ENCODE data around the gene SLC30A3. TPM values are rescaled to one million over a fixed set of nuclear protein-coding genes. Genes with fewer than 3 reads are reported as not detected.

Gene SLC30A3
- total and polyA plus RNA-seq, 4 experiments from 2014 or later, result not detected

DNA sequence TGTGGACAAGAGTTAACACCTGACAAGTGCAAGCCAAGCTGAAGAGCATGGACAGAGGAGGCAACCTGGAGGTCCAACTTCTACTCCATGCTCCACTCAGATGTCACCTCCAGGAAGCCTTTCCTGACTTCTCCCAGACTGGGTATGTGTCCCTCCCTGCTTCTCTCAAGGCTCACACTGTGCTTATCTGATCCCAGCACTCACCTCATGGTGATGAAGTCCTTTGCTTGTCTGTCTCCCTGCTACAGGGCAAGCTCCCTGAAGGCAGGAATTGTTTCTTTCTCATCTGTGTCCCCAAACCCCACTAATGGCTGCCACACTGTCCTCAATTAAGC, 2.7 kb upstream of the SLC30A3 start:
- DNase-seq, result no peak
- peak overlapping the region in 7 of 8 donors; percentile 57 to 72 (median 66) for H3K4me3 Mint-ChIP-seq
- CTCF ChIA-PET (ENCODE audit: partially characterized antibody), result interaction anchor here (0.7 to 5.6 kb wide), 10 partner anchors 10 to 303 kb away, joined by 3 to 43 read pairs (median 4); partner anchors contain the start of gene TRIM54
- no peak overlapping the region for H3K27ac Mint-ChIP-seq
- H3K36me3 Mint-ChIP-seq, result peaks cover 0 to 3% of the 10 kb centered on the region in 2 donors
- POLR2A ChIA-PET (ENCODE audit: partially characterized antibody), result interaction anchor here (1.1 to 2.0 kb wide), 3 partner anchors 14 to 304 kb away, joined by 4 read pairs; no protein-coding TSS in a partner anchor
- no peak overlapping the region for H3K4me3 ChIP-seq (ENCODE audit: low read length in 2 of 2)
- no peaks in the 10 kb centered on the region for H3K9me3 ChIP-seq (ENCODE audit: control insufficient read depth in 1 of 2, low read length in 2 of 2)
- H3K4me1 ChIP-seq (ENCODE audit: insufficient read depth, low read length), result peaks cover 23% of the 10 kb centered on the region
- no peaks in the 10 kb centered on the region for H3K36me3 ChIP-seq (ENCODE audit: insufficient read depth, low read length)
- H3K27me3 Mint-ChIP-seq, result peaks cover 32 to 33% of the 10 kb centered on the region in 2 donors
- H3K4me1 Mint-ChIP-seq, result peaks cover 23 to 35% (median 25%) of the 10 kb centered on the region in 4 donors
- peaks cover 26% of the 10 kb centered on the region for H3K27me3 ChIP-seq (ENCODE audit: insufficient read depth, low read length)
- H3K9me3 Mint-ChIP-seq, result peaks cover 0 to 4% (median 0%) of the 10 kb centered on the region in 8 donors
- intact Hi-C loops (cut with micrococcal nuclease), result loop anchor here (1.0 kb wide), 1 partner anchor 15 kb away; no protein-coding TSS in a partner anchor
- no peak overlapping the region for H3K27ac ChIP-seq (ENCODE audit: low read depth, low read length)

DNA sequence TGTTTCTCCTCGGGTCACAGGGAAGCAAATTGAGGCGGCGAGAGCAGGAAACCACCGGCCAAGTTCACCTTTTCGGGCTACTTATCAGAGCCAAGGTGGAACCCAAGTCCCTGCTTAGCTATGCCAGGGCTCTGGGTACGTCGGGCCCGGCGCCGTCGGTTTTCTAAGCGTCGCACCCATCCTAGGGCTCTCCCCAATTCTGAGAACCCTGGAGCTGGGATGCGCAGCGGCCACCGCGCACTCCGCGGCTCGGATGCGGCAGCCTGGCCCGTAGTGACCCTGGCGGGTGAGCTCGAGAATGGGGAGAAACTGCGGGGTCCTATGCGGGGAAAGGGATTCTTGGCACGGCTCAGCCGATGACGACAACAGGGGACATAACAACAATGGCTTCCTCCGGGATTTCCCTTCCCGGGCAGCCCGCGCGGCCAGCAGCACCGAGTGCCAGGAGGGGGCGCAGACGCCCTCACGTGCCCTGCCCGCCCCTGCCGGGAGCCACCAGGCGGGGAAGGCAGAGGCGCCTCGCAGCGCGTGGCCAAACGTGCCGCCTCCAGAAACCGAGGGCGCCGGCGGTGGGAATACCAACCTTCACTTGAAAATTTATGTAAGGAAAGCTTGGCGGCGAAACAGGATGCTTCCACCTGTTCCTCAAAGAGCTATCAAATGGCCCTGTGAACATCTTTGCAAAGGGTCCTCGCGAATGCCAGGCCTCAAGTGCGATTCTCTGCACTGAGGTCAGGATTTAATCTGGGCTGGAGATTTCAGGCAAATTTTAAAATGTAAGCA, 2.1 kb upstream of the SLC30A3 start:
- Mint-ChIP-seq H3K27ac (peak overlapping the region in 3 of 7 donors; percentile 21 to 54 (median 52)), H3K4me1 (peaks cover 23 to 38% (median 25%) of the 10 kb centered on the region in 4 donors), H3K4me3 (peak overlapping the region; percentile 70 to 94 (median 83)), H3K36me3 (peaks cover 0 to 3% of the 10 kb centered on the region in 2 donors), H3K27me3 (peaks cover 35 to 38% of the 10 kb centered on the region in 2 donors), H3K9me3 (peaks cover 0 to 4% (median 0%) of the 10 kb centered on the region in 8 donors)
- Histone ChIP-seq H3K4me3 (ENCODE audit: low read length in 2 of 2) (peak overlapping the region in 1 of 2 donors; percentile 47), H3K9me3 (ENCODE audit: control insufficient read depth in 1 of 2, low read length in 2 of 2) (no peaks in the 10 kb centered on the region), H3K27ac (ENCODE audit: low read depth, low read length) (no peak overlapping the region), H3K27me3 (ENCODE audit: insufficient read depth, low read length) (peaks cover 31% of the 10 kb centered on the region), H3K36me3 (ENCODE audit: insufficient read depth, low read length) (no peaks in the 10 kb centered on the region), H3K4me1 (ENCODE audit: insufficient read depth, low read length) (peaks cover 23% of the 10 kb centered on the region)
- intact Hi-C loops (cut with micrococcal nuclease), result loop anchor here (1.0 to 5.0 kb wide), 2 partner anchors 15 to 48 kb away; partner anchors contain the start of gene CAD
- CTCF ChIA-PET (ENCODE audit: partially characterized antibody), result interaction anchor here (0.7 to 5.6 kb wide), 12 partner anchors 9 to 303 kb away, joined by 3 to 43 read pairs (median 4); partner anchors contain the start of gene TRIM54
- peak; percentile 39 to 73 (median 50) for DNase-seq
- POLR2A ChIA-PET (ENCODE audit: partially characterized antibody), result interaction anchor here (1.1 to 2.0 kb wide), 3 partner anchors 15 to 303 kb away, joined by 4 read pairs; no protein-coding TSS in a partner anchor

- POLR2A ChIA-PET (ENCODE audit: partially characterized antibody), result interaction anchor here (1.1 to 2.0 kb wide), 3 partner anchors 15 to 303 kb away, joined by 4 read pairs; no protein-coding TSS in a partner anchor
- Histone ChIP-seq H3K9me3 (ENCODE audit: control insufficient read depth in 1 of 2, low read length in 2 of 2) (no peaks in the 10 kb centered on the region), H3K27ac (ENCODE audit: low read depth, low read length) (no peak overlapping the region), H3K4me1 (ENCODE audit: insufficient read depth, low read length) (peaks cover 23% of the 10 kb centered on the region), H3K27me3 (ENCODE audit: insufficient read depth, low read length) (peaks cover 33% of the 10 kb centered on the region), H3K36me3 (ENCODE audit: insufficient read depth, low read length) (no peaks in the 10 kb centered on the region), H3K4me3 (ENCODE audit: low read length in 2 of 2) (peak overlapping the region; percentile 23 to 47)
- peak overlapping the region; percentile 82 to 96 (median 92) for H3K4me3 Mint-ChIP-seq
- peak in 4 of 5 donors; percentile 14 to 26 (median 18) for DNase-seq
- peak overlapping the region in 5 of 7 donors; percentile 21 to 73 (median 48) for H3K27ac Mint-ChIP-seq
- H3K9me3 Mint-ChIP-seq, result peaks cover 0 to 2% (median 0%) of the 10 kb centered on the region in 8 donors
- peaks cover 0 to 3% of the 10 kb centered on the region in 2 donors for H3K36me3 Mint-ChIP-seq
- intact Hi-C loops (cut with micrococcal nuclease), result loop anchor here (5.0 kb wide), 1 partner anchor 47 kb away; the partner anchor contains the start of gene CAD
- CTCF ChIA-PET (ENCODE audit: partially characterized antibody), result interaction anchor here (0.7 to 5.6 kb wide), 8 partner anchors 12 to 302 kb away, joined by 3 to 43 read pairs (median 4); partner anchors contain the start of gene TRIM54
- H3K4me1 Mint-ChIP-seq, result peaks cover 23 to 38% (median 25%) of the 10 kb centered on the region in 4 donors
- peaks cover 37 to 42% of the 10 kb centered on the region in 2 donors for H3K27me3 Mint-ChIP-seq
These were observed 1.5 kb upstream of the SLC30A3 start for GRCh38 chr2:27264253-27264752.

DNA sequence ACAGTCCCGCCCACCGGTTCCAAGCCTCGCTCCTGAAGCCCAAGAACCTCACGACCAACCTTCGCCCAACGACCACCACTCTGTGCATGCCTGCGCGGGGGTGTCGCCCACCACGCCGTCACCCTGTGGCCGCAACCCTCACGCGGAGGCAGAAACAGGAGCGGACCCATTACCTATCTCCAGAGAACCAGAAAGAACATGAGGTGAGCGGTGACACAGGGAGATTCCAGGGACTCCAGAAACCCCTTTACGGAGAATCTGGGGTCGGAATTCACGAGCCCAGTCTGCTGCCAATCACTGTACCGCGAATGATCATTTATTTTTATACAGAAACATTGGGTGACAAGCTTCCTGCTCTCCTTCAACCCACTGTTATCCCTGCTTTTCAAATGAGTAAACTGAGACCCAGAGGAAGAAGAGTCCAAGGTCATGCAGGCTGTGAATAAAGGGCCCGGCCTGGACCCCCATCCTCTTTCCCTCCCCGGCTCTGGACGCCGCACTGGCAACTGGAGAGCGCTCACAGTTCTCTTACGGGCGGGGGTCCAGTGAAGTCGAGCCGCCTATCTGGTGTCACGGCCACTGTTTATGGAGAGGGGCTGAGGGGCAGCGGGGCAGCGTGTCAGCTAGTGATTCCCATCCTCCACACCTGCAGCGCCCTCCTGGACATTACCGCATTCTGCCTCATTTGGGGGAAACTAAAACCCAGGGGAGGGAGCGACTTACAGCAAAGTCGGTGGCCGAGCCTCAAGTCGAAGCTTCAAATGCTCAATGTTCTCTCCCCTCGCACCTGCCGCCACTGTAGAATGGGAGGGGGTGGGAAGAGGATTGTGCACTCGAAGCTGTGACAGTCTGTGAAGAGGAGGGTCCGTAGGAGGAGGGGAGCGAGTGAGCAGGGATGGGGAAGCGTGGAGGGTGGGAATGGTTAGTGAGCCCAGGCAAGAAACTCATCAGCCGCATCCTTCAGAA, 723 bp upstream of the SLC30A3 start:
- Histone ChIP-seq H3K9me3 (ENCODE audit: control insufficient read depth in 1 of 2, low read length in 2 of 2) (no peaks in the 10 kb centered on the region), H3K36me3 (ENCODE audit: insufficient read depth, low read length) (no peaks in the 10 kb centered on the region), H3K4me1 (ENCODE audit: insufficient read depth, low read length) (peaks cover 23% of the 10 kb centered on the region), H3K27me3 (ENCODE audit: insufficient read depth, low read length) (peaks cover 37% of the 10 kb centered on the region), H3K27ac (ENCODE audit: low read depth, low read length) (no peak overlapping the region), H3K4me3 (ENCODE audit: low read length in 2 of 2) (peak overlapping the region; percentile 23 to 52)
- Mint-ChIP-seq H3K36me3 (peaks cover 0 to 3% of the 10 kb centered on the region in 2 donors), H3K27me3 (peaks cover 40 to 45% of the 10 kb centered on the region in 2 donors), H3K4me1 (peaks cover 23 to 38% (median 25%) of the 10 kb centered on the region in 4 donors), H3K9me3 (peaks cover 0 to 2% (median 0%) of the 10 kb centered on the region in 8 donors), H3K27ac (peak overlapping the region in 6 of 7 donors; percentile 33 to 89 (median 66)), H3K4me3 (peak overlapping the region; percentile 82 to 96 (median 92))
- peak in 2 of 5 donors; percentile 9 to 19 for DNase-seq
- intact Hi-C loops (cut with micrococcal nuclease), result loop anchor here (5.0 kb wide), 1 partner anchor 46 kb away; the partner anchor contains the start of gene CAD
- POLR2A ChIA-PET (ENCODE audit: partially characterized antibody), result interaction anchor here (1.1 to 2.0 kb wide), 2 partner anchors 49 to 51 kb away, joined by 3 to 4 read pairs; partner anchors contain the start of genes ATRAID and SLC5A6
- CTCF ChIA-PET (ENCODE audit: partially characterized antibody), result interaction anchor here (0.7 to 5.6 kb wide), 5 partner anchors 12 to 302 kb away, joined by 3 to 43 read pairs (median 3); partner anchors contain the start of gene TRIM54

GRCh38 chr2:27261926-27262298, 935 bp downstream of the SLC30A3 start:
- ChIA-PET CTCF (ENCODE audit: partially characterized antibody) (no interaction called here), POLR2A (ENCODE audit: partially characterized antibody) (no interaction called here)
- no peak overlapping the region for H3K27ac ChIP-seq (ENCODE audit: low read depth, low read length)
- no peaks in the 10 kb centered on the region for H3K9me3 ChIP-seq (ENCODE audit: control insufficient read depth in 1 of 2, low read length in 2 of 2)
- DNase-seq, result no peak
- Mint-ChIP-seq H3K4me3 (peak overlapping the region; percentile 53 to 84 (median 73)), H3K27ac (peak overlapping the region in 2 of 7 donors; percentile 49 to 71), H3K36me3 (peaks cover 0 to 3% of the 10 kb centered on the region in 2 donors), H3K4me1 (peaks cover 23 to 38% (median 25%) of the 10 kb centered on the region in 4 donors), H3K9me3 (peaks cover 0 to 2% (median 0%) of the 10 kb centered on the region in 8 donors), H3K27me3 (peaks cover 49 to 55% of the 10 kb centered on the region in 2 donors)
- peaks cover 50% of the 10 kb centered on the region for H3K27me3 ChIP-seq (ENCODE audit: insufficient read depth, low read length)
- H3K36me3 ChIP-seq (ENCODE audit: insufficient read depth, low read length), result no peaks in the 10 kb centered on the region
- intact Hi-C loops (cut with micrococcal nuclease), result loop anchor here (5.0 kb wide), 1 partner anchor 45 kb away; the partner anchor contains the start of gene CAD
- H3K4me3 ChIP-seq (ENCODE audit: low read length in 2 of 2), result peak overlapping the region in 1 of 2 donors; percentile 35
- peaks cover 23% of the 10 kb centered on the region for H3K4me1 ChIP-seq (ENCODE audit: insufficient read depth, low read length)

Data from CD4-positive, alpha-beta memory T cell (primary cell).